CD4-positive, alpha-beta T cell treated with Interleukin-6 at 100 ng/mL for 8 hours (primary cell): ENCODE results near the gene GSTK1.
"Not testable (repeated sequence)": the region's sequence is repeated elsewhere in the genome, so short reads cannot be mapped to it uniquely, and the experiment has no call there.

Experiments
- DNase-seq: peaks from one replicate; pipeline ENCODE4 v3.0.0-alpha.2; 2020; ENCODE audit warnings: mixed read lengths, low spot score

GSTK1 gene

DNA sequence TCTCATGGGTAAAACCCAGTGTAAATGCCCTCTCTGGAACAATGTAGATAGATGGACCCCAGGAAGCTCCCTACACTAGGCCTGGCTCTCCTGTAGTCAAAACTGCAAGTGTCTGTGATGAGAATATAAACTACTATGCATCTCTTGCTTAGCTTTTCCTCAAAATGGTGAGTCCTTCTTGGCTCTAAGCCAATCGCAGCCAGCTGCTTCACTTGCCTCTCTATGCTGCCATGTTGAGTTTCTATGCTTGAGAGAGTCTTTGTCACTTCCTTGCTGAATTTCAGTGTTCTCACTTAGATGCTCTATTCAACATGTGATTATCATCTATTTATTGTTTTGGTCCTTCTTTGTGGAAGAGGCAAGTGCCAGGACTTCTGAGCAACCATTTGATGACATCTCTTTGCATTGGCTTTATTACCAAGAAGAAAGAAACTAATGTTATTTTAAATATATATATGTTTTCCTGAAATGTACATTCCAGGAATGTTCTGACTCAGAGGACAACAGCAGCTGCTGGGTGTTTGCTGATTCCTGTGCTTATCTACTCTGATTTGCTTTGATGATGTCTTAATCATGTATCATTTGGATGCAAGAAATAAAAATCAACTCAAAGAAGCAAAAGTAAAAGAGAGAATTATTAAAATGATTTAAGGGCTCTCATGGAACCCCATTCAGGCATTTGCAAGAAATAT, 24.8 kb upstream of the GSTK1 start:
- DNase-seq, result no peak

DNA sequence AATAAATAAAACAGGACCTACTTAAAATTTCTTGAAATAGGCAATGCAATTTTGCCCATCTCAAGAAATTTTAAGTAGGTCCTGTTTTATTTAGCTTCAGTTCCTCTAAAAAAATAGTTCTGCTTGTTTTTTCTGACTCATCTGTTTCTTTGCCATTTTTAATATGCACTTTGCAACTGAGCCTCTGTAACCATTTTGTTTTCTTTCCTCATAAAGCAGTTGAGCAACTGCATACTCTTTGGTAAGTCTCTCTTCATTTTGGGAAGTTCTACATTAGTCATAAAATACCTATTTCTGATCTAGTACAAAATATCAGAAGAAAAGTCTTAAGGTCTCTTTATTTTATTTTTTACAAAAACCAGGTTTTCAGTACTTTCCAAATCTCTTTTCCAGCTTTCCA, 23.4 kb upstream of the GSTK1 start:
- DNase-seq, result no peak

DNA sequence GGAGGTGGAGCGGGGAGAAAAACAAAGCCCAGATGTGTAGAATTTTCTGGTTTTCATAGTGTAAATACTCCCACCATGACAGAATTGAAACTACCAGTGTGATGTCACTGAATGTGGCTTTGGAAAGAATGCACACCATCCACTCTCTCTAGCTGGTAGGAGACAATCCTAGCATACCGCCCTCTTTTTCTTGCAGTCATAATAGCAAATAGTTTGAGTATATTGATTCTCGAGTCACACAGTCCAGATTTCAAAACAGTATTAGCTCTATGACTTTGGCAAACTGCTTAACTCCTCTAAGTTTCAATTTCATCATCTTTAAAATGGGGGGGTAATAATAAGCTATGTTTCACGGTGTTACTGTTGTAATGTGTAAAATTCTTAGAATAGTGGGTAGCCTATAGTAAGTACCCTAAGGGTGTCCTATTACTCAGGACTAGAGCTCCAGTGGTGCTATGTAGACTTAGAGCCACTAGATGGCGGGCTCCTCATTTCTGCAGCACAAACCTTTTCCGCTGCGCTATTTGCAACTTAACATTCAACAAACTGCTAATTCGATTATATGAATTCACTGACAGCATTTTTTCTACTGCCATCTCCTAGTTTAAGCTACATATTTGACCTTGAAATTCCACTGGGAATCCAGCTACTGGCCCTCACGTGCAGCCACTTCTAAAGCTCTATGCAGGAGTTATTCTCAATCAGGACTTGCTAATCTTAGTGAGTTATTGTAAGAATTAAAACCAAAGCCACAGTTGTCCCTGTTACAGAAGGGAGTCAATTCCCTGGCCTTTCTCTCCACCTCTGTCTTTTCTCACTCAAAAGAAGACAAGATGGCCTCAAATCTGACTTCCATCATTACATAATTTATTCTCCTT, 22.7 kb upstream of the GSTK1 start:
- peak; percentile 79 for DNase-seq

DNA sequence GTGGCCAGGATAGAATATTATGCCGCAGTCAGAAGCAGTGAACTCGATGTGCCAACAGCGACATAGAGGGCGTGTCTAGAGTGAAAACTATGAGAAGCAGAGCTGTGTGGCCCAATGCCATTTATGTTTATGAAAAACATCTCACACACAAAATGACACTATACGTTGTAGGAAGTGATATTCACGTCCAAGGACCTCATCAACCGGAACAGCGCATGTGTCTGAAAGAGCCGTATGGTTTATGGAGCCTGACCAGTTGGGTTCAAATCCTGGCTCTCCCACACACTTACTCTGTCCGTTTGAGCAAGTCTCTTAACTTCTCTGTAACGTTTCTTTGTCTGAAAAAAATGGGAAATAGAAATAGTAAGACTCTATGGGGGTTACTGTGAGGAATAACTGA, 20.9 kb upstream of the GSTK1 start:
- DNase-seq, result no peak

DNA sequence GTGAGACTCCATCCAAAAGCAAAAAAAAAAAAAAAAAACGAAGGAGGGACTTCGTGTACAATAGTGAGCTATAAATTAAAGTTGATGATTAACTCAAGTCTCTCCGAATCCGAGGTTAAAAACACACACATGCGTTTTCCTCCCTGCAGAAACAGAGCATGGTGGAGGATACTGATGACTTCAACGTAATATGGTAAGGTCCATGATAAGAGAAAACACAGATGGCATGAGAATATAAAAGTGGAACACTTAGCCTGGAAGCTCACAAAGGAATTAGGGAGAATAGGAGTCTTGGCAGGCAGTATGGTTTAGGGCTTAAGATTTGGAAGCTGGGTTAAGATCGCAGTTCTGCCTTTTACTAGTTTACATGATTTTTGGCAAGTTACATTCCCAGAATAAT, 20.1 kb upstream of the GSTK1 start:
- no peak for DNase-seq

DNA sequence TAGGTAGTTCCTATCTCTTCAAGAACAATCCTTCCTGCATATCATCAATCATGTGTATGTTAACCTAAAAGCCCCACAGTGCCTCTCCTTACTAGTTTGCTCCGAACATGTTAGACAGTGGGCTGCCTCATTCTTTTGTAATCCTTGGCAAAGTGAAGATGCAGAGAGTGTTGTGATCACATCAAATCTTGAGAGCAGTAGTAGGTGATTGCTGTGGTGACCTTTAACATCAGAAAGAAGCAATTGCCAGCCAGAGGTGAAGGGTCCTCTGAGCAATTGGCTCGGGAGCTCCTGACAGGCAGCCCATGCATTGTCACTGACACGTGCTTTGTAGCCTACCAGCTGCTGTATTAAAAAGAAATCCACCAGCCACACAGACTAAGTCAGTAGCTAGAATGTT, 19.6 kb upstream of the GSTK1 start:
- DNase-seq, result no peak

DNA sequence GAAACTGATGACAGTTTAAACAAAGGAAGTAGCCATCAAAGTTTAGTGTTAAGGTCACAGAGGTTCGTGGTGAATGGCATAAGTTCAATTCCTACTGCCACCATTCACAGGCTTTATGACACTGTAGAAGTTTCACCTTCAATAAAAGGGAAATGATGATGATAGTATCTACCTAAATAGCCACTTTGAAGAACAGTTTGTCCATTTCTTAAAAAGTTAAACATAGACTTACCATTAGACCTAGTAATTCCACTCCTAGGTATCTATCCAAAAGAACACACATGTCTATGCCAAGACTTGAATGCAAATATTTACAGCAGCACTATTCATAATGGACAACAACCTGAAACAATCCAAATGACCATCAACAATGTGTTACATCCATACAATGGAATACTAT, 18.9 kb upstream of the GSTK1 start:
- no peak for DNase-seq

DNA sequence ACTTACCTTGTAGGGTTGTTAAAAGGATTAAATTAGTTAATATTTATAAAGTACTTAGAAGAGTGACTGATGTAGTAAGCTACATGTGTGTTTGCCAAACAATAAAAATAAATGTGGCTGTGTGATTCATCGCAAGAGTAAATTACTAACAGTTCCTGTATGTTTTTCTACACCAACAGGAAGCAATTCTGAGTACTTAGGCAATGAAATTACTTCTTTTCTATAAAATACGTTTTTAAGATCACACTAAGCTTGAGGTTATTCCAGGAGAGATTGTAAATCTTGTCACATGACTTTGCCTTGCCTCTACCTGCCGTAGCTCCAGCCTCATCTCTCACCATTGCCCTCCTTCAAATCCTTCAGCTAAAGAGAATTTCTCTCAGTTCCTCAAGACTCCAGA, 18.1 kb upstream of the GSTK1 start:
- DNase-seq, result peak; percentile 19

DNA sequence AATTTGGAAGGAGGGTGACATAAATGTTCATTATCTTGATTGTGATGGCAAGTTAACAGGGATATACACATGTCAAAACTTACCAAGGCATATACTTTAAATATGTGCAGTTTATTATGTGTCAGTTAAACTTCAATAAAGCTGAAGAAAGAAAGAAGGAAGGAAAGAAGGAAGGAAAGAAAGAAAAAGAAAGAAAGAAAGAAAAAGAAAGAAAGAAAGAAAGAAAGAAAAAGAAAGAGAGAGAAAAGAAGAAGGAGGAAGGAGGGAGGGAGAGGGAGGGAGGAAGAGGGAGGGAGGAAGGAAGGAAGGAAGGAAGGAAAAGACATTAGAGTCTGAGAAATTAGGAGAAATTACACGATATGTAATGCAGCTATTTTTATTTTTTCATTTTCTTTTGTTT, 15.9 kb upstream of the GSTK1 start:
- DNase-seq, result no peak

DNA sequence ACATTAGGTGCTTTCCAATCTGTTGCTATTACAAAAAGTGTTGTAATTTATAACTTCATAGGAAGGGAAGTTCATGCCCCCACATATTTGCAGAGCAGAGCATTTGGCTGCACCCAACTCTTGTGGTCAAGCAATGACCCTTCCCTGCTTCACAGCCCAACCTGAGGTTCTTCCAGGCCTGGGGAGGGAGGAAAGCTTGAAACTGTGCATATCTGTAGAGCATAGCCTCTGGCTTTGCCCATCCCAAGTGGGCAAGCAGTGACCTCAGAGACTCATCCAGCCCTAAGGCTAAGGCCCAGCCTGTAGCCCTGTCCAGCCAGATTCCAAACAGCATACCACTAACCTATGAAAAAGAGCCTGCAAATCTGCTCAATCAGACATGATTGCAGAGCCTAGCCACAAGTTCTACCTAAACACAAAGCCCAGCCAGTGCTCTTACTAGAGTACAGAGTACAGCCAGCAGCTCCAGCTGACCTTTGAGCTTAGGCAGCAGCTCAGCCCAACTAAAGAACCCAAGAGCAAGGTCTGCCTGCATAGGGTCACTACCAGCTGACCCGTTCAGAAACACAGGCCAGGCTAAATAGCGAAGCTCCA, 14.4 kb upstream of the GSTK1 start:
- DNase-seq, result no peak

DNA sequence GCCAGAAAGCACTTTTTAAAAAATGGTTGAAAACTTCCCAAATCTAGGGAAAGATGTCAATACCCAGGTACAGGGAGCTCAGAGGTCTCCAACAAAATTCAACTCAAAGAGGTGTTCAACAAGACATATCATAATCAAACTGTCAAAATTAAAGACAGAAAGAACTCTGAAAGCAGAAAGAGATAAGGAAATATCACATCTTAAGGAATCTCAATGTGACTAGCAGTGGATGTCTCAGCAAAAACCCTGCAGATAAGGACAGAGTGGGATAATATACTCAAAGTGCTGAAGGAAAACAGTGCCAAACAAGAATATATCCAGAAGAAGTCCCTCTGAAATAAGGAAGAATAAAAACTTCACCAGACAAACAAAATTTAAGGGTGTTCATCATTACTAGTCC, 13.0 kb upstream of the GSTK1 start:
- no peak for DNase-seq

DNA sequence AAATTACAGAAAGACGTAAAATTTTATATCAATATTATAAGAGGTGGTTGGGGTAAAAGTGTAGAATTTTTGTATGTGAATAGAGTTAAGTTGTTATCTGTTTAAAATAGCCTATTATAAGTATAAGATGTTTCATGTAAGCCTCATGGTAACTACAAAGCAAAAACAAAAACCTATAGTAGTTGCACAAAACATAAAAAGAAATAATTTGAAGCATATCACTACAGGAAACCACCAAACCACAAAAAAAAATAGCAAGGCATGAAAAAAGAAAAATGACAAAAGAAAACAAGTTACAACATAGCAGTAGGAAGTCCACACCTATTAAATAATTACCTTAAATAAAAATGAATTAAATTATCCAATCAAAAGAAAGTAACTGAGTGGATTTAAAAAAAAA, 12.4 kb upstream of the GSTK1 start:
- DNase-seq, result peak; percentile 49

DNA sequence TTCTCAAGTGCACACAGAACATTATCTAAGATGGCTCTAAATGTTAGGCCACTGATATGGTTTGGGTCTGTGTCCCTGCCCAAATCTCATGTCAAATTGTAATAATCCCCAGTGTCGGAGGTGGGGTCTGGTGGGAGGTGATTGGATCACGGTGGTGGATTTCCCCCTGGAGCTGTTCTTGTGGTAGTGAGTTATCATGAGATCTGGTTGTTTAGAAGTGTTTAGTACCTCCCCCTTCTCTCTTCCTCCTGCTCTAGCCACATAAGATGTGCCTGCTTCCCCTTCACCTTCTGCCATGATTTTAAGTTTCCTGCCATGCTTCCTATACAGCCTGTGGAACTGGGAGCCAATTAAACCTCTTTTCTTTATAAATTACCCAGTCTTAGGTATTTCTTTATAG, 11.2 kb upstream of the GSTK1 start:
- peak; percentile 30 for DNase-seq

DNA sequence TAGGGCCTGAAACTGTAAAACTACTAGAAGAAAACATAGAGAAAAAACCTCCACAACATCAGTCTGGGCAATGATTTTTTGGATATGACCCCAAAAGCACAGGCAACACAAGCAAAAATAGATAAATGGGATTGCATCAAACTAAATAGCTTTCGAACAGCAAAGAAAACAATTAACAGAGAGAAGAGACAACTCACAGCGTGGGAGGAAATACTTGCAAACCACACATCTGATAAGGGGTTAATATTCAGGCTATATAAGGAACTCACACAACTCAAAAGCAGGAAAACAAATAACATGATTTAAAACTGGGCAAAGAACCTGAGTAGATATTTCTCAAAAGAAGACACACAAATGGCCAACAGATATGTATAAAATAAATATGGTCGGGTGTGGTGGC, 7.7 kb upstream of the GSTK1 start:
- DNase-seq, result no peak

DNA sequence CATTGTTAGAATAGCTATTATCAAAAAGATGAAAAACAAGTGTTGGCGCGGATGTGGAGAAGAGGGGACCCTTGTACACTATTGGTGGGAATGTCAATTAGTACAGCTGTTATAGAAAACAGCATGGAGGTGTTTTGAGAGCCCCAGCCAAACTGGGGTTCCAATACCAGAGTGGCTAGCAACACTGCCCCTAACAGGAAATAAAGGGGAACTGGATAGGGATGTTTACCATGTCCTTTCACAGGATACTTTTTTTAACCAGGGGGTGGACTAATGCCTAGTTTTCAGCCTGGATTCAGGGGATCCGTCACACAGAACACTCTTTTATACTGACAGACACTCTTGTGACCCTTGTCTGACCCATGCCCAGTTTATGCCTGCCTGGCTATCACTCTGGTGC, 6.9 kb upstream of the GSTK1 start:
- peak; percentile 7 for DNase-seq

DNA sequence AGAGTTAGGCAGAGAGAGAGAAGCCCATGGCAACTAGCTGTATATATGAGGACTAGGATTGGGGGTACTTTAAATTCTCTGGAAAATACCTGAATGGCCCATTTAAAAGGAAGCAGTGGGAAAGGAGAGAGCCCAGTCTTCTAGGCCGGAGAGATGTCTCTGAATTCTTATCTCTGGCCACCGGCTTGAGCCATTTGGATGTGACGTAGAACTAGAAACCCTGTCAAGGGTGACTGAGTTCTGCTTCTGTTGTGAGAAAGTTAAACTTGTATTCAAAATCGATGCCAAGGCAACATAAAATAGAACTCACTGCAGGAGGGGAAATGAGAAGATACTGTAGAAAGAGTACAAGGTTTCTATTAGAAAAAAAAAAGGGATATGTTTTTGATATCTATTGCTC, 6.3 kb upstream of the GSTK1 start:
- no peak for DNase-seq

DNA sequence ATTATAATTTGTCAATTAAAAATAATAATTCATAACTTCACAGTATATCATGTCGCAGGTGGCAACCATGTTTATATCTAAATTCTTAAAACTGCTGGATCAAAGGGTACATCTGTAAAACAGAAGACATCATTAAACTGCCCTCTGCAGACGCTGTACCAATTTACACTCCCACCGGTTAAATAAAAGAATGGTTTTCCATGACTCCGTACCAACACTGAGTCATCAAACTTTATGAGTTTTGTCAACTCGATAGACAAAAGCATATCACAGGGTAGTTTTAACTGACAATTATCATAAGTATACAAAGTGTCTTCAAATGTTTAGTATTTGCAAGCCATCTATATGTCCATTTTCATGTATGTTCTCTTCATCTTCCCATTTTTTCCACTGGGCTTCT, 5.7 kb upstream of the GSTK1 start:
- DNase-seq, result no peak

DNA sequence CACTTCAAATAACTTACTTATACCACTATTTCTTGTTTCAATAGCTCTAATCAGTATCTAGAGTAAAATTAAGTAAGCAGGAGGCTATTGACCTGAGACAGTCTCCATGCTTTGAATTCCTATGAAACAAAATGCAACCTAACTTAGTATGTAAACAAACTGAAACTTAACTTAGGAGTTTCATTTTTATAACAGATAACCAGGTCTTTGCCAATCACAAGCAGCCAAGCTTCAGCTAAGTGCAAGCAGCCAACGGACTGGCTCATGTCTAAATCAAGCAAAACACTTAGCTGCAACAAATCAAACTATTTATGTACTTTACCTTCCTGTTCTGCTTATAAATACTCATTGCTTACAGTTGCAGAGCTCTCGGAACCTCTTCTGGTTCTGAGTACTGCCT, 4.4 kb upstream of the GSTK1 start:
- DNase-seq, result peak; percentile 34

DNA sequence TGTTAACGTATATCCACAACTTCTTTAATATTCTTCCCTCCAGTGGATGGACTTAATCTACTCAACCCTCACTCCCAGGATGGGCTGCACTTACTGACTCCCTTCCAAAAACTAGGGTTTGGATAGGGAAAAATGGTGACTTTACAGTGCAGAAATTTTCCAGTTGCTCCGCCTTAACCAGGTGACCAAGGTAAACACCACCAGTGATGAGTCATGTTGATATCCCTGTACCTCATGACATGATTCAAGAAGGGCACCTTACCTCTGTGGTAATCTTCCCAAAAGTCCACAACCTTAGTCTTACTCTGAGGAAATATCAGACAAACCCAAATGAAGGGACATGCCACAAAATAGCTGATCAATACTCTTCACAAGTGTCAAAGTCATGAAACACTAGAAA, 3.5 kb upstream of the GSTK1 start:
- DNase-seq, result no peak

DNA sequence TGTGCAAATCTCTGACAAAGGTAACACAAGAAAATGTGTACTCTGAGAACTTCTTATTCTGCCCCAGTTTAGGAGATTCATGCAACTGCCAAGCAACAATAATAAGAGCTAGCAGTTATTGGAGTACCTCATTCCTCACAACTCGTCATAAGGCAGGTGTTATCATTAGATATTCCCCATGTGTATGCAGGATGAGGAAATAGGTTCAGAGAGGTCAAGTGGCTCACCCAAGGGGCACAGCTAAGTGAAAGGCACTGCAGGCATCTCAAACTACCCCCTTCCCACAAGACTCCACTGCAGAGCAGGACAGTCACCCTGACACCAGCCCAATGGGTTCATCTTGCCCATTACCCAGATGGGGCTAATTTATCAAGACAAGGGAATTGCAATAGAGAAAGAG, 1.3 kb upstream of the GSTK1 start:
- no peak for DNase-seq

DNA sequence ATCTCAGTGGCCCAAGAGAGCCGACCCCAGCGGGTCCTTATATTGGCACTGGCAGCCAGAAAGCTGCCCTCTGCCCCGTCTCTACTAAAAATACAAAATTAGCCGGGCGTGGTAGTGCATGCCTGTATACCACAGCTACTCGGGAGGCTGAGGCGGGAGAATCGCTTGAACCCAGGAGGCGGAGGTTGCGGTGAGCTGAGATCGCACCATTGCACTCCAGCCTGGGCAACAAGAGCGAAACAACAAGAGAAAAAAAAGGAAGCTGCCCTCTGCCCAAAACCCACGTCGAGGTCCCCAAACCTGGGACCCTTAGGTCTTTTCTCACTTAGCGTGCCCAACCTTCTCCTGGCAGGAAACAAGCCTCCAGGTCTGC, 941 bp downstream of the GSTK1 start:
- DNase-seq, result not testable (repeated sequence)

DNA sequence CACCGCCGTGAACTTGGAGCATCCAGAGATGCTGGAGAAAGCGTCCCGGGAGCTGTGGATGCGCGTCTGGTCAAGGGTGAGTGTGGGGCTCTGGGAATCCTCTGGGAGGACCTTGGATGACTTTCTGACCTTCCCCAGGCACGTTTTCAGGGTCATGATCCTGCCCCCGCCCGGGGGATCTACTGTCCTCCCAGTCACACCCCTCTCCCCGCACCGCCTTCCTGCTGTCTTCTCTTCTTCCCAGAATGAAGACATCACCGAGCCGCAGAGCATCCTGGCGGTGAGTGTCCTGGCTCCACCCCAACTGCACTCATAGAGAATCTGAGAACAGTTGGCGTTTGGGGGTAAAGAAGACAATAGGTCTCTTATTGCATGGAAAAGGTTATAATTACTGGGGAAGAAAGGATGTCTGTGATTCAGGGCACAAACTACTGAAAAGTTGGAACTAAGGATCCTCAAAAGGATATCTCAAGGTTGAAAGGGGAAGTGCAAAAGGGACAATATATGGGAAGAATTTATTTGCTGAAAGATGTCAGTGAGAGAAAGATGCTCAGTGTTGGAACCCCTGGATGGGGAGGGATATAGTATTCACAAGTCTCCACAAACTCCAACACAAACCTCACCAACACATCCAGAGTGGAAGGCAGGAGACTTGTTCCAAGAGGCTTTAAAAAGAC, 1.9 kb downstream of the GSTK1 start:
- no peak for DNase-seq

DNA sequence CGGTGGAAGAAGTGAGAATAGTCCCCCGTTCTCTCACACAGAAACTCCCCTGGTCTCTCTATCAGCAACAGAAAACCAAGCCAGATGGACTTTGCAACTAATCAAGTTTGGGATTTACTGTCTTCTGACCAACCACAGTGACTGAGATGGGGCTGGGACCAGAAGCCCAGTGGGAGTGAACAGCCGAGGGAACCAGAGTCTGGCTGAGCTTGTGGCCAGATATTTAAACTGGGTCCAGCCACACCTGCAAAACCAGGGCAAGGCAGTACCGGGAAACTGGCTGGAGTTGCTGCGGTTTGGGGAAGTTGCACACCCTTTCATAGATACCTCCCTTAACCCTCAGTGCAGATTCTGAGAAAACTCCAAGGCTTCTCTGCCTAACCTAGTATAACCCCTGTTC, 6.0 kb downstream of the GSTK1 start:
- no peak for DNase-seq
